IMR-90 (cell line): Measurements from ENCODE around the gene LRIT1. TPM values are rescaled to one million over a fixed set of nuclear protein-coding genes. Genes with fewer than 3 reads are reported as not detected.

Experiments used
- ATAC-seq: fragments of 200-7000 bp; cut with Tn5 transposase; 2 replicates; pipeline ENCODE4 v1.9.1; 2020; ENCODE audit warnings: low read depth, mild to moderate bottlenecking, moderate library complexity
- BruUV-seq: library from RNA; stranded (reverse); fragments of 400-500 nt; replicated peaks from 2 replicates; lab custom pipeline; 2021; lab: Mats Ljungman, UMichigan
- CTCF ChIA-PET: fragments of 300-600 bp; formaldehyde crosslinking; extraction: SDS; loops from one replicate; lab custom pipeline; 2021; ENCODE audit warnings: antibody characterized with exemption; lab: Yijun Ruan, JAX
- POLR2A ChIA-PET: fragments of 300-600 bp; sonication (Branson Sonifier 250); formaldehyde crosslinking; loops from one replicate; lab custom pipeline; 2022; ENCODE audit warnings: antibody characterized with exemption; ENCODE audit not compliant: unreplicated experiment; lab: Charles Lee
- DNase-seq: peaks from one replicate; pipeline ENCODE4 v3.0.0; 2013
- H2AFZ ChIP-seq: replicated peaks from 2 replicates; pipeline ENCODE3; 2013; ENCODE audit warnings: low read length, mild to moderate bottlenecking; ENCODE audit not compliant: poor library complexity
- H2AK5ac ChIP-seq: 2 replicates; pipeline ENCODE4 v1.6.1; 2013; ENCODE audit warnings: low read depth, low read length, inconsistent platforms
- H2AK9ac ChIP-seq: replicated peaks from 2 replicates; pipeline ENCODE3; 2013; ENCODE audit warnings: mild to moderate bottlenecking, low read depth, low read length, moderate library complexity; ENCODE audit not compliant: poor library complexity
- H2BK120ac ChIP-seq: 2 replicates; pipeline ENCODE4 v1.6.1; 2013; ENCODE audit warnings: low read depth, low read length, inconsistent platforms
- H2BK15ac ChIP-seq: 3 replicates; pipeline ENCODE4 v1.6.1; 2013; ENCODE audit warnings: low read depth, low read length, inconsistent platforms
- H2BK20ac ChIP-seq: 2 replicates; pipeline ENCODE4 v1.6.1; 2013; ENCODE audit warnings: low read depth, mild to moderate bottlenecking, inconsistent platforms, low read length, moderate library complexity
- H2BK5ac ChIP-seq: 2 replicates; pipeline ENCODE4 v1.6.1; 2013; ENCODE audit warnings: mild to moderate bottlenecking, low read depth, low read length, inconsistent platforms; ENCODE audit not compliant: poor library complexity, severe bottlenecking
- H3K14ac ChIP-seq: replicated peaks from 2 replicates; pipeline ENCODE4 v1.6.1; 2013; ENCODE audit warnings: low read depth, low read length, inconsistent platforms
- H3K18ac ChIP-seq: 2 replicates; pipeline ENCODE4 v1.6.1; 2013; ENCODE audit warnings: low read depth, low read length, control low read depth
- H3K23ac ChIP-seq: 2 replicates; pipeline ENCODE4 v1.6.1; 2013; ENCODE audit warnings: low read depth, low read length, inconsistent platforms
- H3K27ac ChIP-seq: 2 replicates; pipeline ENCODE4 v1.5.1; 2013; ENCODE audit warnings: mild to moderate bottlenecking, control low read depth, low read length; ENCODE audit not compliant: insufficient read depth
- H3K27me3 ChIP-seq: 2 replicates; pipeline ENCODE4 v1.6.1; 2013; ENCODE audit warnings: low read length; ENCODE audit not compliant: control insufficient read depth, insufficient read depth
- H3K36me3 ChIP-seq: 2 replicates; pipeline ENCODE4 v1.6.1; 2013; ENCODE audit warnings: low read length, mixed read lengths; ENCODE audit not compliant: control insufficient read depth, insufficient read depth
- H3K4ac ChIP-seq: 2 replicates; pipeline ENCODE4 v1.6.1; 2013; ENCODE audit warnings: low read depth, low read length, inconsistent platforms
- H3K4me1 ChIP-seq: 2 replicates; pipeline ENCODE4 v1.6.1; 2013; ENCODE audit warnings: low read length, mixed read lengths; ENCODE audit not compliant: control insufficient read depth, insufficient read depth
- H3K4me2 ChIP-seq: 2 replicates; pipeline ENCODE4 v1.6.1; 2013; ENCODE audit warnings: low read depth, mild to moderate bottlenecking, control low read depth, low read length, moderate library complexity
- H3K4me3 ChIP-seq: 2 replicates; pipeline ENCODE4 v1.5.1; 2013; ENCODE audit warnings: low read depth, mild to moderate bottlenecking, control low read depth, low read length, moderate library complexity; ENCODE audit not compliant: insufficient read depth
- H3K56ac ChIP-seq: 2 replicates; pipeline ENCODE4 v1.6.1; 2013; ENCODE audit warnings: low read length, inconsistent platforms; ENCODE audit not compliant: insufficient read depth; ENCODE audit errors: extremely low read depth
- H3K79me1 ChIP-seq, 2 experiments: 2 replicates each; pipeline ENCODE4 v1.6.1; 2013; ENCODE audit warnings: low read length in 2 of 2, inconsistent platforms in 1 of 2, low read depth in 1 of 2
- H3K9ac ChIP-seq: 2 replicates; pipeline ENCODE4 v1.6.1; 2013; ENCODE audit warnings: low read depth, low read length, control low read depth
- H3K9me1 ChIP-seq: 2 replicates; pipeline ENCODE4 v1.6.1; 2013; ENCODE audit warnings: low read length, inconsistent platforms; ENCODE audit not compliant: insufficient read depth
- H3K9me3 ChIP-seq: 2 replicates; pipeline ENCODE4 v1.6.1; 2013; ENCODE audit warnings: low read length; ENCODE audit not compliant: control insufficient read depth, insufficient read depth
- H4K20me1 ChIP-seq: 2 replicates; pipeline ENCODE4 v1.6.1; 2013; ENCODE audit warnings: low read length, inconsistent platforms; ENCODE audit not compliant: insufficient read depth
- H4K5ac ChIP-seq: 2 replicates; pipeline ENCODE4 v1.6.1; 2013; ENCODE audit warnings: mild to moderate bottlenecking, low read depth, low read length, control low read depth
- H4K8ac ChIP-seq, 2 experiments: 2 replicates each; pipeline ENCODE4 v1.6.1; 2013; ENCODE audit warnings: low read depth in 2 of 2, low read length in 2 of 2, control low read depth in 1 of 2, inconsistent platforms in 1 of 2
- H4K91ac ChIP-seq: 2 replicates; pipeline ENCODE4 v1.6.1; 2013; ENCODE audit warnings: low read depth, low read length, inconsistent platforms; ENCODE audit not compliant: insufficient read depth
- CEBPB ChIP-seq: IDR thresholded peaks from 2 replicates; pipeline ENCODE4 v1.6.1; 2012; ENCODE audit warnings: low read depth, low read length, improper control_type of control experiment
- CHD1 ChIP-seq: IDR thresholded peaks from 2 replicates; pipeline ENCODE4 v1.6.1; 2012; ENCODE audit warnings: low read depth, low read length, improper control_type of control experiment
- ELK1 ChIP-seq: fragments of 150-350 bp; IDR thresholded peaks from 2 replicates; pipeline ENCODE4 v1.6.1; 2016; ENCODE audit warnings: low read depth, mild to moderate bottlenecking, low read length, moderate library complexity, borderline replicate concordance
- MAFK ChIP-seq: IDR thresholded peaks from 2 replicates; pipeline ENCODE4 v1.6.1; 2012; ENCODE audit warnings: low read depth, low read length, improper control_type of control experiment
- MXI1 ChIP-seq: IDR thresholded peaks from 2 replicates; pipeline ENCODE4 v1.6.1; 2012; ENCODE audit warnings: low read depth, mild to moderate bottlenecking, low read length, moderate library complexity, borderline replicate concordance
- POLR2A ChIP-seq: IDR thresholded peaks from 2 replicates; pipeline ENCODE4 v1.6.1; 2012; ENCODE audit warnings: mild to moderate bottlenecking, low read depth, low read length
- RCOR1 ChIP-seq: IDR thresholded peaks from 2 replicates; pipeline ENCODE4 v1.6.1; 2012; ENCODE audit warnings: mild to moderate bottlenecking, low read length, improper control_type of control experiment; ENCODE audit not compliant: insufficient replicate concordance
- RFX5 ChIP-seq: IDR thresholded peaks from 2 replicates; pipeline ENCODE4 v1.8.0; 2012; ENCODE audit warnings: low read depth, mild to moderate bottlenecking, low read length, moderate library complexity
- WGBS, 2 experiments: methylation state at CpG; one replicate each; pipeline versions ENCODE4 v1.1.5 to v1.1.7; 2013; ENCODE audit warnings: missing lambda C conversion rate in 2 of 2; ENCODE audit not compliant: insufficient read length in 1 of 2; ENCODE audit errors: extremely low coverage in 2 of 2; 5-methylcytosine and 5-hydroxymethylcytosine counted together
- dilution Hi-C: fragments of 300-500 bp; cut with HindIII; formaldehyde crosslinking; loops from one replicate; pipeline ENCODE4 v1.14.3; 2018; ENCODE audit warnings: low sequenced_read_pairs; ENCODE audit not compliant: unreplicated experiment
- in situ Hi-C: fragments of 300-500 bp; cut with MboI; formaldehyde crosslinking; loops from 3 replicates; pipeline ENCODE4 v1.14.3; 2019; ENCODE audit warnings: low sequenced_read_pairs, inconsistent platforms, mixed read lengths
- intact Hi-C: fragments of 100-400 bp; cut with micrococcal nuclease; formaldehyde crosslinking; loops from 2 replicates; pipeline ENCODE4 v1.10.0; 2022
- polyA plus RNA-seq, 3 experiments: library from polyadenylated mRNA; depleted of rRNA; stranded (reverse); fragments of >200 nt; gene quantifications; 2 replicates each; pipeline ENCODE4 v1.2.3, GENCODE V29; 2012; ENCODE audit warnings: low replicate concordance in 1 of 3
- total RNA-seq: library from RNA; depleted of rRNA; stranded (reverse); fragments of >200 nt; gene quantifications from 2 replicates; pipeline ENCODE4 v1.2.3, GENCODE V29; 2012

Gene LRIT1
- total and polyA plus RNA-seq, 2 of the 4 experiments (the other 2 are of a cell fraction), result not detected

- in situ Hi-C loops (no loop called here), intact Hi-C loops (no loop called here), dilution Hi-C loops (no loop called here)
- Histone ChIP-seq H3K36me3 (no peaks in the 10 kb centered on the region), H3K4ac (no peak overlapping the region), H2BK15ac (no peak overlapping the region), H2BK120ac (no peak overlapping the region), H3K9ac (no peak overlapping the region), H4K20me1 (no peaks in the 10 kb centered on the region), H3K79me1 (no peaks in the 10 kb centered on the region), H3K18ac (no peak overlapping the region), H3K4me2 (no peak overlapping the region), H3K23ac (no peak overlapping the region), H4K91ac (no peak overlapping the region), H3K14ac (no peak overlapping the region), H2BK5ac (no peak overlapping the region), H3K27ac (no peak overlapping the region), H3K27me3 (peaks cover 3% of the 10 kb centered on the region; the same call in 1 of the 2 replicates), H3K56ac (no peak overlapping the region), H4K5ac (no peak overlapping the region), H2BK20ac (no peak overlapping the region), H2AK5ac (no peak overlapping the region), H4K8ac (no peak overlapping the region), H3K9me3 (no peaks in the 10 kb centered on the region), H3K4me1 (no peaks in the 10 kb centered on the region), H3K9me1 (no peaks in the 10 kb centered on the region), H2AK9ac (no peak overlapping the region), H2AFZ (no peak overlapping the region), H3K4me3 (no peak overlapping the region)
- POLR2A ChIA-PET, result no interaction called here
- no peak for DNase-seq
- CTCF ChIA-PET, result no interaction called here
- ATAC-seq, result no peak
- no CpG with 5 or more reads among the region's 5 CpGs for WGBS, 2 experiments
- TF ChIP-seq RFX5 (no peak), MAFK (no peak), ELK1 (no peak), CEBPB (no peak), CHD1 (no peak), POLR2A (no peak), RCOR1 (no peak), MXI1 (no peak)
- BruUV-seq, result no TSS peak
Observed at GRCh38 chr10:84212014-84212413, 29.3 kb downstream of the LRIT1 start.
